ENCODE results near the gene CAPN8.
A peak's percentile ranks its signal among the peaks of the same experiment; 100 is the strongest.

The CAPN8 gene

DNA sequence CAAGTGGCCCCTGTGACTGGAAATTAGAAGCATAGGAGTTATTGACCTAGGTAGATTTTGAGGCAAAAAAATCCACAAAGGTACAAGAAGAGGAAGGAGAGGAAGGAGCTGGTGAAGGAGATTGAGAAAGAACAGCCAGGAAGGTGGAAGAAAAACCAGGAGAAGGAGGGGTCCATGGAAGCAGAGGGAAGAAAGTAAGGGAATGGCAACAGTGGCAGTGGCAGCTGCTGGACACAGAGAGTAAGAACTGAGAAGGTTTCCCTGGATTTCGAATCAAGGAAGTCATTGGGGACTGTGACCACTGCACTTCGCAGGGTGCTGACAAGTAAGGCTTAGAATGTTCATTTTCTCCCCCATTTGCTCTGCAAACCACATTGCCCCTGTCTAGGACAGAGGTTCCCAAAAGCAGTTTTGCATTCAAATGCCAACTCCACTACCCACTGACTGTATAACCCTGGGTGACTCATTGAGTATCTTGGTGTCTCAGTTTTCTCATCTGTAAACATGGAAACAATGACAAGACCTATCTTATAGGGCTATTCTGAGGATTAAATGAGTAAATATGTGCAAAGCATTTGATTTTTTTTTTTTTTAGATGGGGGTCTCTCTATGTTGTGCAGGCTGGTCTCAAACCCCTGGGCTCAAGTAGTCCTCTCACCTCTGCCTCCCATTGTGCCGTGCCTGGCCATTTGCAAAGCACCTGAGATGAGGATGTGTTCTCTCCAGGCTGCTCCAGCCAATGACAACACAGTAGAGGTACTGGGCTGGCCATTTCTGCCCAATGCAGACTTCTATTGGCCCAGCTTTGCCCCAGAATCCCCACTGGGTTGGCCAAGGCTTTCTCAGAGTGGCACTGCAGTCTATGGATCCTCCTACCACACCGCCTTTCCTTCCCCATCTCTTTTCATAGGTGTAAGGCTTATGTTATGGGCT lies 37.5 kb upstream of the CAPN8 start:
- no peak for DNase-seq

DNA sequence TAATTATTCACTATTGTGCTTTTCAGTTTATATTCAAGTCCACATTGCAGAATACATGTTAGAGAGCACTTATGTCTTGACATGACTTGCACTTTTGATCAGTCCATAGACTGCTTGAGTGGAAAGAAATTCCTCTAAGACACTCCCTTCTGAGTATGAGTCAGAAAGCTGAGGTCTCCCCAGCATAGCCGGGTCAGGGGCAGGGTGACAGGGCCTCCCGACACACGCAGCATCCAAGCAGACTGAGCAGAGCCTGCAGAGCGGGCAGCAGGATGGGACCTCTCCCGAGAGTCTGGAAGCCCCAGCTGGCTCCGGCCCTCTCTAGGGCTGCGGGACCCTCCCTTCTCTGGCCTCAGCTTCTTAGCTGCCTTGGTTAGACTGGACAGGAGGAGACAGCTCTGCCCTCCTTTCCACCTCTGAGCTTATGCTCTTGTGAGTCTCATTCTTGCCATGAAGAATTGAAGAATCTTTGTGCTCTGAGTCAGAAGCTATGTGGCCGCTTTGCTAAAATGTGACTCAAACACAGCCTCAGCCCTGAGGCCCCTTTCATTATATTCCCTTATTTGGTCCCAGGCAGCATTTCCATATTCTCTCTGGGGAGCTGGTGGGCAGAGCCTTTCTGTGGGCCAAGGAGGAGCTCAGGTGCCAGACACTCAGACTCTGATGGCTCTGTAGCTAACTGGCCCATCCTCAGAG lies 35.6 kb upstream of the CAPN8 start:
- DNase-seq = peak; percentile 71 to 74

DNA sequence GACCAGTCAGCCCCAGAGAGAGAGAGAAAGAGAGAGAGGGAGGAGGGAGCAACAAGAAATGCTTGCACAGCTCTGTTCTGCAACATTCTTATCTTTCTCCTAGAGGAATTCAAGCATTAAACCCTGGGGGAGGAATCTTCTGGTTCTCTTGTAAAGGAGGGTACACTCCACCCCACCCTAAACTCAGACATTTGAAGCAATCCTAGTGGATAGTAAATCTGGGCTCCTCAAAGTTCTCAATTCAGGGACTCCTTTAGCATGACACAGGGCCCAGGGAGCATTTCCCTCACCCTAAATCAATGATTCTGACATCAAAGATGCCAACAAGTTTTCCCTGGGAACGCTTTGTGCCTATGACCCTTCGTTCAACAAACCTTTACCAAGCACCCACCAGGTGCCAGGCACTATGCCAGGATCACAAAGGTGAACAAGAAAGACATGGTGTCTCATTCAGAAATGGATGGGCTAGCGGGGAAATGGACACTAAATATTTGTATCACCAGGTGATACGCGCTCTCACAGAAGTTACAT lies 35.0 kb upstream of the CAPN8 start:
- no peak for DNase-seq

DNA sequence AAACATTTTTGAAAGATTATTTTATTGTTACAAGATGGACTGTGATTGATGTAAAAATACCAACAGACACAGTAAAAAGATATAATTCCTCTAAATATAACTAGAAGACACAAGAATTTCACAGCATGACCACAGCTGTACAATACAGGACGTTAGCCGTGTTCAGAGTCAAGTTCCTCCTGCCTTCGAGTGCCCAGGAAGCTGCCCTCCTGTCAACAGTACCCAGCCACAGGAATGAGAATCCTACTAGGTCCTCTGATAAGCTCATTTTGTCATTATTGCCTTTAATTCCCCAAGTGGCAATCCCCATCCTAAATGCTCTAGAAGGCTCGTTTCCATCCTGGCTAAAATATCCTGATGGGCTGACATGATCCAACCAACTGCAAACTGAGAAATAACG lies 30.4 kb upstream of the CAPN8 start:
- no peak for DNase-seq

DNA sequence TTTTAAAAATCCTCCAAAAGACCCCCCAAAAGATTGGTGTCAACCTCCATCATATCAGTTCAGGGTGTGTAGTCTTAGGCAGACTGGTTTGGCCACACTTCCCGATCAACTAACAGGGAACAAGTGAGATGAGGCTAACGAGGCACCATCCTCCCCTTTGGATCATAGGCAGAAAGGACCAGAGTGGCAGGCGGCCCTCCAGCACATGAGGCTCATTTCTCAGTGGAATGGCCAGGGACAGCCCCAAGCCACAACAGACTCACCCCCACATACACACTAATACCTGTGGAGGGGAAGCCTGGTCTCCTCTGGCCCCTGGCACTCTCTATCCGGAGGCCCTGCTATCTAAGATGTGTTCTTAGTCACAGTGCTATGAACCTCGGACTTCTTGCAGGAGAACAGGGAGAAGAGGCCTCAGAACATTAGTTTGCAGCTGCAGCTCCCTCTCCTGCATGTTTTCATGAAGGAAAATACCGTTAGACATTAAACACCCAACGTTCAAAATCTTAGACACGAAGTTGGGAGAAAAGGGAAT lies 29.6 kb upstream of the CAPN8 start:
- no peak for DNase-seq

DNA sequence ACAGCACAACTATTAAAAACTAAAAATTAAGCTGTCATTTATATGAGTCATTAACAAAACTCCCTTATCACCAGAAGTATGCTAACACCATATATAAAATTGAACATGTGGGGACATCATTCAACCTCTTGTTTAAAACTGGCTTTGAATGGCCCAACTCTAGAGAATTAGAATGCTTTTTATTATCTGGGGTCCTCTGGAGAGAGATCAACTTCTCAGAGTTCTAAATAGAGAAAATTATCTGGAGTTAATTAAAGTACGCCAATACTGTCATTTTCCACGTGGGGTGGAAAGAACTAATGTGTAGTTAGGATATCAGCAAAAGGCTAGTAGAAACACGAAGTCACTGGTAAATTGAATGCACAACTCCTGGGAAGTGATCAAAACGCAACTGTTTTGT lies 25.6 kb upstream of the CAPN8 start:
- DNase-seq = no peak

DNA sequence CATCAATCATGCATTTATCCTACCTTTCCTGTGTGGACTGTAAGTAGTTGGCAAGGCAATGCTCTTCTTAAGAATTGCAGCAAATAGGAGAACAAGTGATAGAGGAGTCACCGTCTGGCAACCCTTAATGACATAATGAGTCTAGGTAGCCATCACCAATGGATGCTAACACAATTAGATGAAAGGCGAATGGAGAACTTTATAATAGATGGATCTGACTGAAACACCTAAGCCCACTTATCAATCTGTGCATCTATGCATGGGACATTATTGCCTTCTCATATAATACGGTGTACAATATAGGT lies 18.9 kb upstream of the CAPN8 start:
- no peak for DNase-seq

DNA sequence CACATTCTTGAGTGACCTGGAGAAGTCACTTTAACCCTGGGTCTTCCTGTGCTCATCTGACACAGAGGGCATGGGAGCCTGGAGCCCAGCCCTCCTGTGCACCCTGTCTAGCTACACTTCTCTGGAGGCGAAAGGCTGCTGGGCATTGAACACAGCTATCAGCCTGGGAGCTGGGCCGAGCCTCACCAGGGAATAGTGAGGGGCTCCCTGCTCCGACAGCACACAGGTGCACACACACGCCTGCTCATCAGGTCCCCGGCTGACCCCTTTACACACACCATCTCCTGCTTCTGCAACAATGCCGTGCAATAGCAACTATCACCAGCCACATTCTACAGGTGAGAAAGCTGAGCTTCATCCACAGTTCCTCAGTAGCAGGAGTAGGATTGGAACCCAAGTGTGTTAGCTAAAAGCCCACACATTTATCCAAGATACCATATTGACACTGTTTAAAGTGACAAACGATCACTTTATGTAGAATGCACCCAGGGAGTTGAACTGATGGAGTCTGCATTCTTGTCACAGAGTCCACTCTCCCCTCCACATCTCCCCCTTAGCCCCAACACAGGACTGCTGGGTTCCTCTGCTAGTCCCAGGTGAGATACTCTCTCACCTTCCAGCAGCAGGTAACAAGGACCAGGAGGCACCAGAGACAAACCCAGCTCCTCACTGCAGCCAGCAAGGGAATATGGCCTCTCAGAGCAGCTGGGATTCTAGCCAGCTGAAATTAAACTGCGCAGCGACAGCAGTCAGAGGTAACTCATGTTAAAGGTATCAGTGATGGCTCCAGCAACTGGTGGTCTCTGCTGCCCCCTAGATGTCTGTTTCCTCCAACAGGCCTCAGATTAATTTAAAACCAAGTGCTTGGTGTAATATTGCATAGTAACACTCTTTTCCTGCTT lies 18.3 kb upstream of the CAPN8 start:
- DNase-seq = peak; percentile 60 to 68

DNA sequence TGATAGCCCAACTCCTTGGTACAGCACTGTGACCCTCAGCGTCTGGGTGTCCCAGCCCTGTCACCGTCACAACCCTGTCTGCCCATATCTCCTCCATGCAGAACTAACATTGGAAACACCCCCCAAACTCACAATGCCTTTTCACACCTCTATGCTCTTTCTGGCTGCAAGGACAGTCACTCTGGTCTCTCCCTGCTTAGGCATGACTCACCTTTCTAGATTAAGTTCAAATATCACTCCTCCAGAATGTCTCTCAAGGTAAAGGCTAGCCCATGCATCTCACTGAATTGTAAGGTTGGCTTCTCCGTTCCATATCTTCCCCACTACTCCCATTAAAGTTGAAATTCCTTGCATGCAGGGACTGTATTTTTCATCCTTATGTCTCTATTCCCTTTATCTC lies 17.0 kb upstream of the CAPN8 start:
- DNase-seq = no peak

DNA sequence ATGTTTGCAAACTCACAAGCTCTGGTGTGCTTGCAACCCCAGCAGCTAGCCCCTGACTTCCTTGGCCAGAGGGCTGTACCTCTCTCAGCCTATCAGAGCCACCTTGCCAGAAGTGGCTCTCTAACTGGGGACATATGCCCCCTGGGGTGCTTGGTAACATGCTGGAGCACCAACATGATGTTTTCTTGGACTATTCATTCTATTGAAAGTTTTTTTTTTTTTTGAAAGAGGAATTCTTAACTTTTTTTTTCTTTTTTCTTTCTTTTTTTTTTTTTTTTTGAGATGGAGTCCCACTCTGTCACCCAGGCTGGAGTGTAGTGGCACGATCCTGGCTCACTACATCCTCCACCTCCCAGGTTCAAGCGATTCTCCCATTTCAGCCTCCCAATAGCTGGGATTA lies 14.7 kb upstream of the CAPN8 start:
- DNase-seq = no peak

DNA sequence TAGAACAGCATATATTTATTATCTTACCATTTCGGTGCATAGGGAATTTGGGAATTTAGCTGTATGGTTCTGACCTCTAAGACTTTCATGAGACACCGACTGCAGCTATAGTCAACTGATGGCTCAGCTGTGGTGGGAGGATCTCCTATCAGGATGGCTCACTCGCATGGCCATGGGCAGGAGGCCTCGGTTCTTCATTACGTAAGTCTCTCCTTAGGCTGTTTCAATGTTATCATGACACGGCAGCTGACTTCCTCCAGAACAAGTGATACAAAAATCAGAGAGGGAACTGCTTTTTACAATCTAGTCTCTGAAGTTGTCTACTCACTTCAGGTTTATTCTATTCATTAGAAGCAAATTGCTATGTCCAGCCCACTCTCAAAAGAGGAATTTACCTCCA lies 13.3 kb upstream of the CAPN8 start:
- no peak for DNase-seq

DNA sequence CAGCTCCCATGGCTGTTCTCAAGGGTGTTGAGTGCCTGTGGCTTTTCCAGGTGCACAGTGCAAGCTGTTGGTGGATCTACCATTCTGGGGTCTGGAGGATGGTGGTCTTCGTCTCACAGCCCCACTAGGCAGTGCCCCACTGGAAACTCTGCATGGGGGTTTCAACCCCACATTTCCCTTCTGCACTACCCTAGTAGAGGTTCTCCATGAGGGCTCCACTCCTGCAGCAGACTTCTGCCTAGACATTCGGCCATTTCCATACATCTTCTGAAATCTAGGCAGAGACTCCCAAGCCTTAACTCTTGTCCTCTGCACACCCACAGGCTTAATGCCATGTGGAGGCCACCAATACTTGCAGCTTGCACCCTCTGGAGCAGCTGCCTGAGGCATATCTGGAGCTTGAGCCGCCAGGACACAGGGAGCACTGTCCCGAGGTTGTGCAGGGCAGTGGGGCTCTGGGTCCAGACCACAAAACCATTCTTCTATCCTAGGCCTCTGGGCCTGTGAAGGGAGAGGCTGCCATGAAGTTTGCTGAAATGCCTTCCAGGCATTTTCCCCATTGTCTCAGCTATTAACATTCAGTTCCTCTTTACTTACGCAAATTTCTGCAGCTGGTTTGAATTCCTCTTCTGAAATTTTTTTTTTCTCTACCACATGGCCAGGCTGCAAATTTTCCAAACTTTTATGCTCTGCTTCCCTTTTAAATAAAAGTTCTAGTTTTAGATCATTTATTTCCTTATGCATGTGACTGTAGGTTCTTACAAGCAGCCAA lies 8.8 kb upstream of the CAPN8 start:
- DNase-seq = no peak

DNA sequence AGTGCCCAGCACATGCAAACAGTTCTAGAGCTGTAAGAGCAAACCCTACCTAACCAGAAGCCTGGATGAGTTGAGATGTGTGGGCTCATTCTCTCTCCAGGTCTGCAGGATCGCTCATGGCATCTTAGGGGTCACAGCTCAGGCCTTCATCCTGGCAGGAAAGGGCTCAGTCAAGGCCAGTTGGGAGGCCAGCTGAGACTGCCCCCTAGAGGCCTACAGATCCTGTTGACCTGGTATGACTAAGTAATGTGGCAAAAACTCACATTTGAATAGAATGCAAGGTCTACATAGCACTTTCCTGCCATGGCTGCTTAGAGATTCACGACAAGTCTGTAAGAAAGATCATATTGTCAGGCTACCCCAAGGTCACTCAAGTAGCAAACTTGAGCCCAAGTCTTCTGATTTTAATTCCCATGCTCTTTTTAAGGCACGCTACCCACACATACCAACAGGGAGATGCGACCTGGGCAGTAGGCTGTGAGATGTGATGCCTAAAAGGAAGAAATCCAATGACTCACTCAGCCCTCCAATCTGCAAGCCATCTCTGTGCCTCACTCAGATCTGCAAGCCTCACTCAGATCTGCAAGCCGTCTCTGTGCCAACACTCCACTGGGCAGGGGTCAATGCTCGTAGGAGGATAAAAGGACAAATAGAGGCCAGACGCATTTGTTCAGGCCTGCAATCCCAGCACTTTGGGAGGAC lies 5.1 kb upstream of the CAPN8 start:
- DNase-seq = peak in 1 of 2 experiments; percentile 29

DNA sequence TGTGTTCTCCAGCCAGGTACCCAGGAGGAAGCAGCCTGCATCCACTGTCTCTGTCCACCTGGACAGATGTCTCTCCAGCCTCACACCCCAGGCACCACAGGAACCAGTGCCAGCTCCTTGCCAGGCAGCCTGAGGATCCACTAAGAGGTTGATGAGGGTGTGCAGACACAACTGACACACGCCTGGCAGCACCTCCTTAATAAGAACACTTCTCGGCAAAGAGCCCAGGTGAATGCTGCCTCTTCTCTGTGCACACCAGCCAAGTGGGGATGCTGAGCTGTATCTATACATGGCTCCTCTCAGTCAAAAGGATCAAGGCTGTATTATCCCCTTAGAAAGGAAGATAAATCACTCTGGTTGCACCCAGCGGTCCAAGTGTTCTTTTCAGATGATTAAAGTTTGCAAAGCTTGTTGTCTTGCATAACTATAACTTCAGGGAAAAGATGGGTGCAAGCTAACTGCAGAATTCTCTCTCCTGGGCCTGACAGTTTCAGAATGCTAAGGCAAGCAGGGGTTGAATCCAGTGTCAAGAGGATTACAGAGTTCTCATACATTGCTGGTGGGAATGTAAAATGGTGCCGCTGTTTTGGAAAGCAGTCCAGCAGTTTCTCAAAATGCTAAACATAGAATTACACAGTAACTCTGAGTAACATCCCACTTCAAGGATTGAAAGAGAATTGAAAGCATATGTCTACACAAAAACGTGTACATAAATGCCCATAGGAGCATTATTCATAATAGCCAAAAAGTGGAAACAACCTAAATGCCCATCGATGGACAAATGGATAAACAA lies 3.7 kb upstream of the CAPN8 start:
- no peak for DNase-seq

DNA sequence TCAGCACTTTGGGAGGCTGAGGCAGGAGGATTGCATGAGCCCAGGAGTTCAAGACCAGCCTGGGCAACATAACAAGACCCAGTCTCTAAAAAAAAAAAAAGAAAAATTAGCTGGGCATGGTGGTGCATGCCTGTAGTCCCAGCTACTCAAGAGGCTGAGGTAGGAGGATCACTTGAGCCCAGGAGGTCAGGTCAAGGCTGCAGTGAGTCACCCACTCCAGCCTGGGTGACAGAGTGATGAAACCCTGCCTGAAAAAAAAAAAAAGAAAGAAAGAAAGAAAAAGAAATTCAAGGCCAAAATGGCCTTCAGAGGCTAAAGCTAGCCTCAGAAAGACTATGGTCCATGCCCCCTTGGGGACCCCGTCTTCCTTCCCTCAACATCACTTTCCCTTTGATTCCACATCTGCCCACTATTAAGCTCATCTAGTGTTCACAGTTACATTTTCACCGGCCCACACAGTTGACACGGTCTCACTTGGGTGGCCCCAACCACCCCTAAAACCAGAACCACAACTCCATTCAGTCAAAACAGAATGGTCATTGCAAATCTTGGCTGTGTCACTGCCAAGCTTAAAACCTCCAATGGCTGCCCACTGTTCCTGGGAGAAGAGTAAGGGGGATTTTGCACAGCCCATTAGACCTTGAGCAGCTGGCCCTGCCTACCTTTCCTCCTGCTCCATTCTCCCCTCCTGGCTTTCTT lies 2.1 kb upstream of the CAPN8 start:
- no peak for DNase-seq

DNA sequence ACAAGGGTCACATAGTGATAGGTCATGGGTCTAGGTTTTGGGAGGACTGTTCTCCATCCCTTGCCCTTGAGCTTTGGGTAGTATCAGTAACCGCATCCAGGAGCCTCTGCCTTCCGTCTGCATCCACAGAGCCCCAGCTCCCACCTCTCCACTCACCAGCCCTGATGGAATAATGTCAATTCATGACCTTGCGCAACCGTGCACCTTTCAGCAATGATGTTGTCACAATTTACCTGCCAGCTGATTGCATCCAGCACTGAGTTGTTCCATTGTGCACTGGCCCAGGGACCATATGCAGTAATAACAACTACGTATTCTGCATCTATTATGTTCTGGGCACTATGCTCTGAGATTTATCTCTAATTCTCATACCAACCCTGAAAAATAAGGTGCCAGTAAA lies 1.4 kb downstream of the CAPN8 start:
- DNase-seq = no peak

DNA sequence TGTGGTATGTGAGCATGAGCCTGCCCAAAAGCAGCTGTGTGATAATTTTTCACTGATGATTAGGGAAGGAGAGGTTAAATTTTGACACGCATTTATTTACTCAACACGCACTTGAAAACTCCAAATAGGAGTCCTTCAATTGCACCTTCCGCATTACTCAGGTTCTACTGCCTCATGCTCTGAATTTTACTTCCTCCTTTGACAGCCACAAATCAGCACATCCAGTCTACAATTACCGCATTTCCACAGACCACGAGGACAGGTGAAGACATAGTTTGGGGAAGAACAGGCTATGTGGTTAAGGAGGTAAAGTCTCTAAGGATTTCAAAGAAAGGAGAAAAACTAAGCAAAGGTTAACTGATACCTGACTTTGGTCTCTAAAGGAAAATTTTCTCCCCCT lies 2.6 kb downstream of the CAPN8 start:
- no peak for DNase-seq

DNA sequence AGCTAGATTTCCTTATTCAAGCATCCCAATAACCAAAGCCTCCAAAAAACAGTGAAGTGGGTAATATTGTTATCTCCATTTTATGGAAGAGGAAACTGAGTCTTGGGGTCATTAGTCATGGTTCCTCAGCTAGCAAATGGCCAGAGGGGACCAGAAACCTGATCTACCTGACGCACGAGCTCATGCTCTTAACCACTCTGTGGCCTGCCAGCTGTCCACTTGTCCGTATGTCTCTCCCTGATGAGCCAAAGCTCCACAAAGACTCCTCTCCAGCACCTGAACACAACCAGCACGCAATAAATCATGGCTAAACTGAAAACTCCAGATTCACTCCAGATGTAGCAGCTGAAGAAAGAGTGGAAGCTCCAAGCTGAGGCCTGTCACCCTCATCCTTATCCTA lies 5.8 kb downstream of the CAPN8 start:
- DNase-seq = no peak

DNA sequence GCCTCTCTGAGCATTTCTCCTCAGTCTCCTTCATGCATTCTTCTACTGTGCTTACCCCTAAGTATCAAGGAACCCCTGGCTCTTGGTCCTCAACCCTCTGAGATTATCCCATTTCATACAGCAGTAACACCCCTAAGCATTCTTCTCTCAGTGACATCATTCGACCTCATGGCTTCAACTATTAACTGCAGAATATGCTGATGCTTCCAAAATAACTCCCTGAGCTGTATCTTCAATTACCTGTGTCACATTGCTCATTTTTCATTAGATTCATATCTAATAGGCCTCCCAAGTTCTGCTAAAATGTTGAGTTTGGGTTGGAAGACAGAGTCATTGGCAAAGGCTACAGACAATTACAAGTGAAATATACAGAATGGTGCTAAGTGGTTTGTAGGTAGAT lies 7.5 kb downstream of the CAPN8 start:
- no peak for DNase-seq

DNA sequence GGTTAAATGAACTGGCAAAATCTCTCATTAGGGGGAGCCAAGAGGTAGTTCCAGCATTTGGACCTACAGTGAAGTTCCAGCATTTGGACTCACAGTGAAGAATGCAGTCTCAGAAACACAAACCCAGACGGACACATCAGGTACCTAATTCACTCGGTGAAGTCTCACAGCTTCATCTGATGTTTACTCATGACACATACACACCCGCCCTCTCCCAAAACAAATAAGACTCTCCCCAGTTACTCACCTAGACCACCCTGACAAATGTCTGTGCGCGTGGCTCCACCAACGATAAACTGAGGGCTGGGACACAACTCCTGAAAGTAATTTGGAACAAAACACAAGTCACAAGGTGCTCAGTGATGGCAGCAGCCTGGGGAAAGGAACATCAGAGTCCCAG lies 11.4 kb downstream of the CAPN8 start:
- DNase-seq = no peak
